Naive thymus-derived CD4-positive, alpha-beta T cell (primary cell): Measurements from ENCODE around the gene IL23R. TPM values are rescaled to one million over a fixed set of nuclear protein-coding genes. Genes with fewer than 3 reads are reported as not detected.

Experiments used
- ATAC-seq: fragments of 150-1000 bp; cut with Tn5 transposase; 2 replicates; pipeline ENCODE4 v1.10.0; 2021; ENCODE audit warnings: mild to moderate bottlenecking, moderate library complexity
- CTCF ChIA-PET: fragments of 350-600 bp; sonication (Branson Sonifier 250); formaldehyde crosslinking; loops from one replicate; lab custom pipeline; 2021; ENCODE audit warnings: antibody characterized with exemption; lab: Charles Lee
- POLR2A ChIA-PET: fragments of 350-600 bp; sonication (Branson Sonifier 250); formaldehyde crosslinking; loops from one replicate; lab custom pipeline; 2021; ENCODE audit warnings: antibody characterized with exemption, inconsistent platforms; lab: Charles Lee
- DNase-seq, 9 donors: peaks; one replicate each; pipeline versions ENCODE4 v3.0.0 to v3.0.0-alpha.2; 2020 to 2022; ENCODE audit warnings: mixed read lengths in 1 of 9
- H3K27ac ChIP-seq: one replicate; pipeline ENCODE4 v1.7.0; 2013; ENCODE audit warnings: mild to moderate bottlenecking, low read depth, low read length, moderate library complexity
- H3K27me3 ChIP-seq, 2 donors: one replicate each; pipeline ENCODE4 v1.7.0; 2013; ENCODE audit warnings: low read length in 2 of 2, mild to moderate bottlenecking in 2 of 2, moderate library complexity in 2 of 2; ENCODE audit not compliant: control insufficient read depth in 2 of 2, insufficient read depth in 2 of 2
- H3K36me3 ChIP-seq, 3 experiments: 1 replicate in 2 of 3; 2 replicates in 1 of 3; pipeline ENCODE4 v1.7.0; 2013; ENCODE audit warnings: low read length in 3 of 3, mild to moderate bottlenecking in 3 of 3, moderate library complexity in 1 of 3; ENCODE audit not compliant: insufficient read depth in 3 of 3, control insufficient read depth in 2 of 3
- H3K4me1 ChIP-seq, 2 donors: one replicate each; pipeline ENCODE4 v1.7.0; 2013; ENCODE audit warnings: low read length in 2 of 2, mild to moderate bottlenecking in 2 of 2, moderate library complexity in 1 of 2; ENCODE audit not compliant: control insufficient read depth in 2 of 2, insufficient read depth in 2 of 2
- H3K4me3 ChIP-seq: 2 replicates; pipeline ENCODE4 v1.7.0; 2013; ENCODE audit warnings: mild to moderate bottlenecking, low read length
- H3K9me3 ChIP-seq, 3 experiments: 1 replicate in 2 of 3; 2 replicates in 1 of 3; pipeline ENCODE4 v1.7.0; 2013; ENCODE audit warnings: low read length in 3 of 3; ENCODE audit not compliant: control insufficient read depth in 2 of 3
- H3K27ac Mint-ChIP-seq, 9 donors: one replicate each; pipeline ENCODE4 v1.8.0; 2020 to 2022; ENCODE audit warnings: mixed read lengths in 9 of 9, mild to moderate bottlenecking in 8 of 9, moderate library complexity in 5 of 9, inconsistent platforms in 2 of 9
- H3K27me3 Mint-ChIP-seq, 5 donors: one replicate each; pipeline ENCODE4 v1.8.0; 2021 to 2022; ENCODE audit warnings: mixed read lengths in 5 of 5, mild to moderate bottlenecking in 1 of 5
- H3K36me3 Mint-ChIP-seq, 5 donors: one replicate each; pipeline ENCODE4 v1.8.0; 2020 to 2022; ENCODE audit warnings: mixed read lengths in 5 of 5, mild to moderate bottlenecking in 3 of 5, inconsistent platforms in 1 of 5
- H3K4me1 Mint-ChIP-seq, 7 donors: one replicate each; pipeline ENCODE4 v1.8.0; 2020 to 2022; ENCODE audit warnings: mixed read lengths in 7 of 7, mild to moderate bottlenecking in 3 of 7, inconsistent platforms in 1 of 7
- H3K4me3 Mint-ChIP-seq, 10 donors: one replicate each; pipeline ENCODE4 v1.8.0; 2020 to 2022; ENCODE audit warnings: mild to moderate bottlenecking in 10 of 10, mixed read lengths in 10 of 10, moderate library complexity in 6 of 10, inconsistent platforms in 2 of 10
- H3K9me3 Mint-ChIP-seq, 11 donors: one replicate each; pipeline ENCODE4 v1.8.0; 2020 to 2022; ENCODE audit warnings: mixed read lengths in 11 of 11, mild to moderate bottlenecking in 4 of 11, inconsistent platforms in 1 of 11, moderate library complexity in 1 of 11
- intact Hi-C, 2 donors: fragments of 100-400 bp; cut with micrococcal nuclease; formaldehyde crosslinking; loops; one replicate each; pipeline ENCODE4 v1.15.1; 2023
- polyA plus RNA-seq, 2 donors: library from polyadenylated mRNA; unstranded; fragments of 300-500 nt; fragmentation: Illumina TruSeq; gene quantifications; one replicate each; pipeline ENCODE4 v1.2.3, GENCODE V29; 2021
- total RNA-seq, 6 experiments: library from RNA in 5 of 6; stranded (reverse) in 5 of 6; gene quantifications; 1 replicate in 5 of 6; 2 replicates in 1 of 6; pipeline ENCODE4 v1.2.3 and lab custom pipeline; 2021 to 2026

The IL23R gene
- total and polyA plus RNA-seq, 7 experiments from 2014 or later, result 0.09 to 0.48 (median 0.17) TPM; not detected in 4

DNA sequence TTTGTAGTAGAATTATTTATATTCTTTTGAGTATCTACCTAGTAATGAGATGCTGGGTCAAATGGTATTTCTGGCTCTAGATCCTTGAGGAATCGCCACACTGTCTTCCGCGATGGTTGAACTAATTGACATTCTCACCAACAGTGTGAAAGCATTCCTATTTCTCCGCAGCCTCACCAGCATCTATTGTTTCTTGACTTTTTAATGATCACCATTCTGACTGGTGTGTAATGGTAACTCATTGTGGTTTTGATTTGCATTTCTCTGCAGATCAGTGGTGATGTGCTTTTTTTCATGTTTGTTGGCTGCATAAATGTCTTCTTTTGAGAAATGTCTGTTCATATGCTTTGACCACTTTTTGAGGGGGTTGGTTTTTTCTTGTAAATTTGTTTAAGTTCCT is 15.3 kb upstream of the IL23R start:
- ChIA-PET CTCF (interaction anchor here (0.6 to 13.4 kb wide), 5 partner anchors 19 to 387 kb away, joined by 3 to 157 read pairs (median 83); no protein-coding TSS in a partner anchor), POLR2A (no interaction called here)
- Histone ChIP-seq H3K27ac (no peak overlapping the region), H3K36me3 (no peaks in the 10 kb centered on the region), H3K4me3 (no peak overlapping the region), H3K4me1 (peaks cover 0 to 6% of the 10 kb centered on the region in 2 donors), H3K27me3 (no peaks in the 10 kb centered on the region), H3K9me3 (no peaks in the 10 kb centered on the region)
- H3K27ac Mint-ChIP-seq, result no peak overlapping the region
- ATAC-seq (no peak), DNase-seq (no peak)
- H3K4me1 Mint-ChIP-seq, result peaks cover 0 to 32% (median 21%) of the 10 kb centered on the region in 7 donors
- H3K36me3 Mint-ChIP-seq, result peaks cover 0 to 17% (median 7%) of the 10 kb centered on the region in 5 donors
- peaks cover 0 to 13% (median 3%) of the 10 kb centered on the region in 11 donors for H3K9me3 Mint-ChIP-seq
- intact Hi-C loops, result no loop called here
- no peak overlapping the region for H3K4me3 Mint-ChIP-seq
- peaks cover 0 to 9% (median 0%) of the 10 kb centered on the region in 5 donors for H3K27me3 Mint-ChIP-seq

DNA sequence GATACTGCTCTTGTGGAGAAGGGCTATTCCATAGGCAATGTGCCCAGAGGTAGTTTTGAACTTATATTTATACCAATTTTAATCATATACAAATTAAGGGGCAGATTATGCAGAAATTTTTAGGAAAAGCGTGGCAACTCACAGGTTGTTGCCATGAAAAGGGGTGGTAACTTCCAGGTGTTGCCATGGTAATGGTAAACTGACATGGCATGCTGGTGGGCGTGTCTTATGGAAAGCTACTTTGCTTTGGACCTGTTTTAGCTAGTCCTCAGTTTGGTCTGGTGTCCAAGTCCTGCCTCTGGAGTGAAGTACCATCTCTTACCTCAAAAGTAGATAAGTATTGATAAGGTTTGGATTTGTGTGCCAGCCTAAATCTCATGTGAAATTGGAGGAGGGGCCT is 7.9 kb upstream of the IL23R start:
- no peak for DNase-seq
- no peak for ATAC-seq
- POLR2A ChIA-PET, result no interaction called here
- Histone ChIP-seq H3K27me3 (no peaks in the 10 kb centered on the region), H3K4me1 (no peaks in the 10 kb centered on the region), H3K27ac (no peak overlapping the region), H3K9me3 (no peaks in the 10 kb centered on the region), H3K36me3 (no peaks in the 10 kb centered on the region), H3K4me3 (no peak overlapping the region)
- CTCF ChIA-PET, result no interaction called here
- H3K27ac Mint-ChIP-seq, result peak overlapping the region in 1 of 9 donors; percentile 41
- H3K4me3 Mint-ChIP-seq, result no peak overlapping the region
- H3K27me3 Mint-ChIP-seq, result peaks cover 0 to 13% (median 6%) of the 10 kb centered on the region in 5 donors
- intact Hi-C loops, result no loop called here
- H3K36me3 Mint-ChIP-seq, result peaks cover 0 to 19% (median 7%) of the 10 kb centered on the region in 5 donors
- peaks cover 6 to 19% (median 9%) of the 10 kb centered on the region in 7 donors for H3K4me1 Mint-ChIP-seq
- peaks cover 0 to 13% (median 3%) of the 10 kb centered on the region in 11 donors for H3K9me3 Mint-ChIP-seq

DNA sequence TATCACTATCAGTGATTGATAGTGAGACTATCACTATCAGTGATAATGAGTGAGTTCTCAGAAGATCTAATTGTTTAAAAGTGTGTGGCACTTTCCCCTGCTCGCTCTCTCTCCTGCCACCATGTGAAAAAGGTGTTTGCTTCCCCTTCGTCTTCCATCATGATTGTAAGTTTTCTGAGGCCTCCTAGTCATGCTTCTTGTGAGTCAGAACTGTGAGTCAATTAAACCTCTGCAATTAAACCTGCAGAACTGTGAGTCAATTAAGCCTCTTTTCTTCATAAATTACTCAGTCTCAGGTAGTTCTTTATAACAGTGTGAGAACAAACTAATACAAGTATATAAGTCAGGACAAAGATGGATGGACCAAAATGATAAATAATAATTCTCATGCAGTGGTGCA is 7.0 kb upstream of the IL23R start:
- Histone ChIP-seq H3K9me3 (no peaks in the 10 kb centered on the region), H3K4me3 (no peak overlapping the region), H3K36me3 (no peaks in the 10 kb centered on the region), H3K4me1 (no peaks in the 10 kb centered on the region), H3K27me3 (no peaks in the 10 kb centered on the region), H3K27ac (no peak overlapping the region)
- peaks cover 0 to 14% (median 6%) of the 10 kb centered on the region in 5 donors for H3K27me3 Mint-ChIP-seq
- intact Hi-C loops, result no loop called here
- H3K4me1 Mint-ChIP-seq, result peaks cover 9 to 27% (median 13%) of the 10 kb centered on the region in 7 donors
- H3K27ac Mint-ChIP-seq, result no peak overlapping the region
- ATAC-seq, result no peak
- CTCF ChIA-PET, result no interaction called here
- peaks cover 0 to 16% (median 7%) of the 10 kb centered on the region in 5 donors for H3K36me3 Mint-ChIP-seq
- DNase-seq, result no peak
- POLR2A ChIA-PET, result no interaction called here
- no peak overlapping the region for H3K4me3 Mint-ChIP-seq
- peaks cover 0 to 13% (median 0%) of the 10 kb centered on the region in 11 donors for H3K9me3 Mint-ChIP-seq

DNA sequence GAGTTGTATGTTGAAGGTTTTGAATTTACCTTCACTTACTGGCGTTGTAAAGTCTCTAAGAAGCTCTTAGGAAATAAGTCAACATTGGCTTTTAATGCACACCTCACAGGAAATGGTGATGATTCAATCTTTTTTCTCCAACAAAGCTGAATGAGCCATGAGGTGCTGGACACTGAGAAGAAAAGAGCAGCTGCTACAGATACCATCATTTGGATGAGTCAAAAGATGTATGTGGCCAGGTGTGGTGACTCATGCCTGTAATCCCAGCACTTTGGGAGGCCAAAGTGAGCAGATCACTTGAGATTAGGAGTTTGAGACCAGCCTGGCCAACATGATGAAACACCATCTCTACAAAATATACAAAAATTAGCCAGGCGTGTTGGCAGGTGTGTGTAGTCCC is 3.3 kb upstream of the IL23R start:
- Mint-ChIP-seq H3K4me3 (peak overlapping the region in 1 of 10 donors; percentile 45), H3K36me3 (peaks cover 0 to 5% (median 0%) of the 10 kb centered on the region in 5 donors), H3K27me3 (peaks cover 0 to 17% (median 5%) of the 10 kb centered on the region in 5 donors), H3K4me1 (peaks cover 7 to 46% (median 10%) of the 10 kb centered on the region in 7 donors), H3K9me3 (peaks cover 0 to 7% (median 0%) of the 10 kb centered on the region in 11 donors), H3K27ac (peak overlapping the region in 1 of 9 donors; percentile 83)
- ChIA-PET CTCF (interaction anchor here (1.1 to 6.0 kb wide), 2 partner anchors 10 to 14 kb away, joined by 3 to 27 read pairs; no protein-coding TSS in a partner anchor), POLR2A (no interaction called here)
- H3K9me3 ChIP-seq, result no peaks in the 10 kb centered on the region
- no peak overlapping the region for H3K4me3 ChIP-seq
- H3K27ac ChIP-seq, result no peak overlapping the region
- H3K36me3 ChIP-seq, result no peaks in the 10 kb centered on the region
- intact Hi-C loops, result loop anchor here in 1 of 2 donors (1.0 to 5.0 kb wide), 2 partner anchors 8 to 34 kb away; no protein-coding TSS in a partner anchor
- ATAC-seq, result no peak
- H3K4me1 ChIP-seq, result no peaks in the 10 kb centered on the region
- DNase-seq, result peak in 1 of 9 donors; percentile 43
- H3K27me3 ChIP-seq, result no peaks in the 10 kb centered on the region

DNA sequence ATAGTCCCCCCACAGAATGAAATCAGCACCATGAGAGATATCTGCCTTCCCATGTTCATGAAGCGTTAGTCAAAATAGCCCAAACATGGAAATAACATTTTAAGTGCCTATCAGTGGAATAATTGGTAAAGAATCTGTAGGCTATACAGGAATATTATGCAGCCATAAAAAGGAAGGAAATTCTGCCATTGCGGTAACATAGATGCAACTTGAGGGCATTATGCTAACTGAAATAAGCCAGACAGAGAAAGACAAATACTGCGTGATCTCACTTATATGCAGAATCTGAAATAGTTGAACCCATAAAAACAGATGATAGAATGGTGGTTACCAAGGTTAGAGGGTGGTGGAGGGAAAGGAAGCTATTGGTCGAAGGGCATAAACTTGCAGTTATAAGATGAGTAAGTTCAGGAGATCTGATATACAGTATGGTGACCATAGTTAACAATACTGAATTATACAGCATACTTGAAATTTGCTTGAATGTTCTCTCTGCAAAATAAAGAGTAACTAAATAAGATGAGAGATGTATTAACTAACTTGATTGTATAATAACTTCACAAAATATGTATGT is 699 bp upstream of the IL23R start:
- H3K36me3 Mint-ChIP-seq, result peaks cover 0 to 5% (median 0%) of the 10 kb centered on the region in 5 donors
- H3K9me3 Mint-ChIP-seq, result peaks cover 0 to 7% (median 0%) of the 10 kb centered on the region in 11 donors
- intact Hi-C loops, result no loop called here
- Histone ChIP-seq H3K9me3 (no peaks in the 10 kb centered on the region), H3K36me3 (no peaks in the 10 kb centered on the region), H3K27me3 (no peaks in the 10 kb centered on the region), H3K4me1 (peaks cover 7 to 10% of the 10 kb centered on the region in 2 donors), H3K27ac (no peak overlapping the region), H3K4me3 (no peak overlapping the region)
- peaks cover 0 to 17% (median 5%) of the 10 kb centered on the region in 5 donors for H3K27me3 Mint-ChIP-seq
- no peak for ATAC-seq
- H3K4me1 Mint-ChIP-seq, result peaks cover 9 to 57% (median 23%) of the 10 kb centered on the region in 7 donors
- H3K27ac Mint-ChIP-seq, result peak overlapping the region in 1 of 9 donors; percentile 60
- peak overlapping the region in 1 of 10 donors; percentile 31 for H3K4me3 Mint-ChIP-seq
- ChIA-PET CTCF (interaction anchor here (6.0 kb wide), 1 partner anchor 17 kb away, joined by 27 read pairs; no protein-coding TSS in a partner anchor), POLR2A (interaction anchor here (0.7 kb wide), 1 partner anchor 13 kb away, joined by 3 read pairs; no protein-coding TSS in a partner anchor)
- DNase-seq, result no peak

DNA sequence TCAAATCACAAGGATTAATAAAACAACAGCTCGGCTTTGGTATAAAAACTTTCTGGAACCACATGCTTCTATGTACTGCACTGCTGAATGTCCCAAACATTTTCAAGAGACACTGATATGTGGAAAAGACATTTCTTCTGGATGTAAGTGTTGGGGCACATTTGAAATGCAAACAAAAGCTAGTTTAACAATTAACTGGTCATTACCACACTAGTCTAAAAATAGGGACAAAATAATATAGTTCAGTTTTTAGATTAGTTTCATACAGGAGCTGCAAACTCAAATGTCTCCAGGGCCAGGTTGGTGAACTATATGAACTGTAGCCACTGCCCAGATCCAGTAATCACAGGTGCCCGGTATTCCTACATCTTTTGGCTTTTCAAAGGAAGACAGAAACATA is 3.2 kb downstream of the IL23R start:
- H3K27me3 Mint-ChIP-seq, result peaks cover 0 to 10% (median 5%) of the 10 kb centered on the region in 5 donors
- intact Hi-C loops, result no loop called here
- DNase-seq (no peak), ATAC-seq (no peak)
- no peak overlapping the region for H3K4me3 ChIP-seq
- peaks cover 0 to 7% (median 0%) of the 10 kb centered on the region in 11 donors for H3K9me3 Mint-ChIP-seq
- ChIA-PET CTCF (interaction anchor here (0.5 to 6.4 kb wide), 2 partner anchors 43 to 56 kb away, joined by 3 to 49 read pairs; no protein-coding TSS in a partner anchor), POLR2A (interaction anchor here (0.6 to 1.0 kb wide), 3 partner anchors 244 to 905 kb away, joined by 3 to 4 read pairs (median 4); partner anchors contain the start of genes DNAI4 and MIER1)
- H3K9me3 ChIP-seq, result no peaks in the 10 kb centered on the region
- H3K4me1 ChIP-seq, result peaks cover 29 to 34% of the 10 kb centered on the region in 2 donors
- peaks cover 25 to 67% (median 45%) of the 10 kb centered on the region in 7 donors for H3K4me1 Mint-ChIP-seq
- peak overlapping the region in 1 of 10 donors; percentile 65 for H3K4me3 Mint-ChIP-seq
- H3K36me3 ChIP-seq, result no peaks in the 10 kb centered on the region
- no peak overlapping the region for H3K27ac ChIP-seq
- no peak overlapping the region for H3K27ac Mint-ChIP-seq
- H3K36me3 Mint-ChIP-seq, result peaks cover 0 to 8% (median 0%) of the 10 kb centered on the region in 5 donors
- H3K27me3 ChIP-seq, result no peaks in the 10 kb centered on the region
